ENCODE data around the gene PFKP.
"Not testable (repeated sequence)": the region's sequence is repeated elsewhere in the genome, so short reads cannot be mapped to it uniquely, and the experiment has no call there.

The PFKP gene

GRCh38 chr10:3159152-3159551 lies 91.8 kb downstream of the PFKP start:
- DNase-seq (ENCODE audit: low spot score) = no peak

- no peak for DNase-seq (ENCODE audit: low spot score)
Measured at GRCh38 chr10:3162533-3162932, 95.2 kb downstream of the PFKP start.

GRCh38 chr10:3163879-3164278 lies 96.5 kb downstream of the PFKP start:
- DNase-seq (ENCODE audit: low spot score) = no peak

GRCh38 chr10:3165196-3165595 lies 97.8 kb downstream of the PFKP start:
- DNase-seq (ENCODE audit: low spot score) = no peak

GRCh38 chr10:3166496-3167290 lies 99.3 kb downstream of the PFKP start:
- no peak for DNase-seq (ENCODE audit: low spot score)

- DNase-seq (ENCODE audit: low spot score) = no peak
Measured at GRCh38 chr10:3167611-3168330, 100.4 kb downstream of the PFKP start.

GRCh38 chr10:3169271-3169670 lies 101.9 kb downstream of the PFKP start:
- DNase-seq (ENCODE audit: low spot score) = no peak

- DNase-seq (ENCODE audit: low spot score) = no peak
Measured at GRCh38 chr10:3169673-3170072, 102.3 kb downstream of the PFKP start.

- DNase-seq (ENCODE audit: low spot score) = not testable (repeated sequence)
Measured at GRCh38 chr10:3171488-3171887, 104.1 kb downstream of the PFKP start.

- no peak for DNase-seq (ENCODE audit: low spot score)
Measured at GRCh38 chr10:3172081-3172445, 104.7 kb downstream of the PFKP start.

GRCh38 chr10:3172446-3173170 lies 105.3 kb downstream of the PFKP start, which contains the start of gene PITRM1:
TSS of gene PITRM1 (minus strand) at chr10:3172782. CDS start at chr10:3172772, 10 bp downstream.
- DNase-seq (ENCODE audit: low spot score) = peak; percentile 98

GRCh38 chr10:3173171-3173878 lies 106.0 kb downstream of the PFKP start:
- peak; percentile 83 for DNase-seq (ENCODE audit: low spot score)

- DNase-seq (ENCODE audit: low spot score) = no peak
Measured at GRCh38 chr10:3178042-3178441, 110.7 kb downstream of the PFKP start.

- no peak for DNase-seq (ENCODE audit: low spot score)
Measured at GRCh38 chr10:3179174-3179573, 111.8 kb downstream of the PFKP start.

GRCh38 chr10:3180355-3181025 lies 113.1 kb downstream of the PFKP start:
- DNase-seq (ENCODE audit: low spot score) = no peak

GRCh38 chr10:3185386-3185785 lies 118.0 kb downstream of the PFKP start:
- DNase-seq (ENCODE audit: low spot score) = no peak

GRCh38 chr10:3186368-3186767 lies 119.0 kb downstream of the PFKP start:
- DNase-seq (ENCODE audit: low spot score) = no peak

Measured in HuH-7 (cell line).